Activated CD8-positive, alpha-beta T cell treated with anti-CD3 and anti-CD28 coated beads for 36 hours (primary cell): ENCODE measurements around the gene C1orf159. TPM values are rescaled to one million over a fixed set of nuclear protein-coding genes. Genes with fewer than 3 reads are reported as not detected.

Experiments
- ATAC-seq: fragments of 200-7000 bp; cut with Tn5 transposase; one replicate; pipeline ENCODE4 v1.10.0; 2021; ENCODE audit warnings: mild to moderate bottlenecking, moderate library complexity
- CTCF ChIA-PET: fragments of 350-600 bp; sonication (Branson Sonifier 250); formaldehyde crosslinking; loops from one replicate; lab custom pipeline; 2021; ENCODE audit warnings: antibody characterized with exemption; lab: Charles Lee
- POLR2A ChIA-PET: fragments of 350-600 bp; sonication (Branson Sonifier 250); formaldehyde crosslinking; loops from one replicate; lab custom pipeline; 2021; ENCODE audit warnings: antibody characterized with exemption; lab: Charles Lee
- DNase-seq: peaks from one replicate; pipeline ENCODE4 v3.0.0-alpha.2; 2020
- H3K27ac Mint-ChIP-seq: one replicate; pipeline ENCODE4 v1.8.0; 2021; ENCODE audit warnings: mild to moderate bottlenecking, mixed read lengths
- H3K27me3 Mint-ChIP-seq: one replicate; pipeline ENCODE4 v1.8.0; 2021; ENCODE audit warnings: mixed read lengths
- H3K36me3 Mint-ChIP-seq: one replicate; pipeline ENCODE4 v1.8.0; 2021; ENCODE audit warnings: low read depth, mixed read lengths
- H3K4me1 Mint-ChIP-seq: one replicate; pipeline ENCODE4 v1.8.0; 2021; ENCODE audit warnings: low read depth, mixed read lengths
- H3K4me3 Mint-ChIP-seq: one replicate; pipeline ENCODE4 v1.8.0; 2021; ENCODE audit warnings: mild to moderate bottlenecking, moderate library complexity, mixed read lengths
- H3K9me3 Mint-ChIP-seq: one replicate; pipeline ENCODE4 v1.8.0; 2021; ENCODE audit warnings: mixed read lengths
- intact Hi-C: fragments of 100-400 bp; cut with micrococcal nuclease; formaldehyde crosslinking; loops from one replicate; pipeline ENCODE4 v1.10.0; 2022
- total RNA-seq, 2 experiments: library from RNA; stranded (reverse); gene quantifications; one replicate each; pipeline ENCODE4 v1.2.3, GENCODE V29; 2021
- TF ChIP-seq, protein P1 (sequence below): fragments of 200-600 bp; IDR thresholded peaks from one replicate; pipeline ENCODE4 v1.8.0; 2022; ENCODE audit warnings: antibody characterized with exemption, mild to moderate bottlenecking

Gene C1orf159
- total RNA-seq, 2 experiments from 2014 or later = 17.5 to 20.3 TPM

DNA sequence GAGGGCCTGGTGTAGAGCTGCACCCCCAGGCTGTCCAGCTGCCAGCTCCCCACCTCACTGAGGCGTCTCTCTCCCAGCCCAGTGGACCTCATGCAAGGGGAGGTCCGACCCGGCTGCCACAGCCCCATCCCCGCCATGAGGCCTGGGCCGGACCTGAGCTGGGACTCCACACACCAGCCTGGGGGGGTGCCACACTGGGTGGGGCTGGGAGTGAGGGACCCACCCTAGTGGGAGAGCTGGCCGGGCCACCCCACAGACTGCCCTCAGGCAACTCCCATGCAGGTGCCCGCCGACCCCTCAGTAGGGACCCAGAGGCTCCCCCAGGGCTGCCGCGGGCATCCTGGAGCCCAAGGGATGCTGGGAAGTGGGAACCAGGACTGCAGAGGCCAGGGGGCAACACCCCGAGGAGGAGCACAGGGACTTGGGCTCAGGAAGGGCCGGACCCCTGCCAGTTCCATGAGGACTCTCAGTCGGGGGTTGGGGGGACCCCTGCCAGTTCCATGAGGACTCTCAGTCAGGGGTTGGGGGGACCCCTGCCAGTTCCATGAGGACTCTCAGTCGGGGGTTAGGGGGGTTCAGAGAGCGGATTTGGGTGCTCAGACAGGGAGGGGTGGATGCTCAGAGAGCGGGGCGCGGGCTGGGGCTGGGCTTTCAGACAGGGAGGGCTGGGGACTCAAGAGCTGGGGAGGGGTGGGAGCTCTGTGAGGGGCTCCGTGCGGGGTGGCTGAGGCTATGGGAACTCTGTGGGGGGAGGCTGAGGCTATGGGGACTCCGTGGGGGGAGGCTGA is 40.5 kb downstream of the C1orf159 start:
- CTCF ChIA-PET = interaction anchor here (1.4 kb wide), 1 partner anchor 47 kb away, joined by 5 read pairs; no protein-coding TSS in a partner anchor
- H3K4me3 Mint-ChIP-seq = no peak overlapping the region
- no peak overlapping the region for H3K27ac Mint-ChIP-seq

GRCh38 chr1:1074631-1075147 is 41.2 kb downstream of the C1orf159 start:
- ChIA-PET CTCF (interaction anchor here (1.4 kb wide), 1 partner anchor 48 kb away, joined by 5 read pairs; no protein-coding TSS in a partner anchor), POLR2A (interaction anchor here (1.1 to 1.2 kb wide), 3 partner anchors 10 to 39 kb away, joined by 3 to 6 read pairs (median 3); no protein-coding TSS in a partner anchor)
- Mint-ChIP-seq H3K4me3 (no peak overlapping the region), H3K27me3 (peaks cover 7% of the 10 kb centered on the region), H3K9me3 (no peaks in the 10 kb centered on the region), H3K27ac (no peak overlapping the region), H3K36me3 (no peaks in the 10 kb centered on the region), H3K4me1 (peaks cover 7% of the 10 kb centered on the region)
- ATAC-seq = no peak
- TF ChIP-seq, protein P1, sequence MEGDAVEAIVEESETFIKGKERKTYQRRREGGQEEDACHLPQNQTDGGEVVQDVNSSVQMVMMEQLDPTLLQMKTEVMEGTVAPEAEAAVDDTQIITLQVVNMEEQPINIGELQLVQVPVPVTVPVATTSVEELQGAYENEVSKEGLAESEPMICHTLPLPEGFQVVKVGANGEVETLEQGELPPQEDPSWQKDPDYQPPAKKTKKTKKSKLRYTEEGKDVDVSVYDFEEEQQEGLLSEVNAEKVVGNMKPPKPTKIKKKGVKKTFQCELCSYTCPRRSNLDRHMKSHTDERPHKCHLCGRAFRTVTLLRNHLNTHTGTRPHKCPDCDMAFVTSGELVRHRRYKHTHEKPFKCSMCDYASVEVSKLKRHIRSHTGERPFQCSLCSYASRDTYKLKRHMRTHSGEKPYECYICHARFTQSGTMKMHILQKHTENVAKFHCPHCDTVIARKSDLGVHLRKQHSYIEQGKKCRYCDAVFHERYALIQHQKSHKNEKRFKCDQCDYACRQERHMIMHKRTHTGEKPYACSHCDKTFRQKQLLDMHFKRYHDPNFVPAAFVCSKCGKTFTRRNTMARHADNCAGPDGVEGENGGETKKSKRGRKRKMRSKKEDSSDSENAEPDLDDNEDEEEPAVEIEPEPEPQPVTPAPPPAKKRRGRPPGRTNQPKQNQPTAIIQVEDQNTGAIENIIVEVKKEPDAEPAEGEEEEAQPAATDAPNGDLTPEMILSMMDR = no peak
- intact Hi-C loops = no loop called here
- no peak for DNase-seq

More for the DNA sequence above, 40.5 kb downstream of the C1orf159 start:
- H3K27me3 Mint-ChIP-seq = peaks cover 5% of the 10 kb centered on the region
- TF ChIP-seq, protein P1 = no peak
- intact Hi-C loops = no loop called here
- H3K9me3 Mint-ChIP-seq = no peaks in the 10 kb centered on the region
- H3K36me3 Mint-ChIP-seq = no peaks in the 10 kb centered on the region
- H3K4me1 Mint-ChIP-seq = peaks cover 7% of the 10 kb centered on the region
- no peak for ATAC-seq
- POLR2A ChIA-PET = interaction anchor here (1.1 to 1.2 kb wide), 2 partner anchors 11 to 15 kb away, joined by 3 to 6 read pairs; no protein-coding TSS in a partner anchor
- no peak for DNase-seq

DNA sequence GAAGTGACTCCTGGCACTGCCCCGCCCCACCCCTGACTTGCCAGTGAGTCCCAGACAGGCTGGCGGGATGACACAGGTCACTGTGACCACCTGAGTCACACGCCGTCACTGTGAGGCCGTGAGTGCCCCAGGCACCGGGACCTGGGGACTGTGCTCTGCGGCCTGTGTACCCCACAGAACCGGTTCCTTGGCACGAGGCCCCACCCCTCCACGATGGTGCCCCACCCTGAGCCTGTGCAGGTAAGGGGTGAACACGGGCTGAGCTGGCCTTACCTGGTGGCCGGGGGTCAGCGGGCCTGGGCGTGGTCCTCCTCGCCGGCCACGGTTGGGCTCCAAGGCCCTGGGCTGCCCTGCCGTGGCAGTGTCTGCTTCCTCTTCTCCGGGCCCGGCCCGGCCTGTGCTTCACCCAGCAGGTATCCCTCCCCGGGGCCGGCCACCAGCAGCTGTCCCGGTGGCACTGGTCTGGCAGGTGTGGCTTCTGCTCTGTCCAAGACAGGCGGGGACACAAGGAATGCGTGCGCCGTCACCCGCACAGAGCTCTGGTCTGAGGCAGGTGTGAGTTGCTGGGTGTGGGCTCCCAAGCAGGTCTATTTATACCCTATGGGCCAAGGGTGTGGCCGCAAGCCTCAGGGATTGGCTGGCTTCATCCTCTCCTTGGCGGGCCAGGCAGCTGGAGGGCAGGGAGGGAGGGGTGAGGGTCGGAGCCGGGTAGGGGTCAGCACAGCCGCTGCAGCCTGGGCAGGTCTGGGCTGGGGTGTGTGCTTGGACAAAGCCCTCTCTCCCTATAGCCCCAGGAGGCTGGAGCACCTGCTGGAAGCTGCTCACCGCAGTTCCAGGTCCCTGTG is 41.9 kb downstream of the C1orf159 start, which contains the start of gene RNF223:
Gene RNF223 (minus strand): TSS at position 564 of the 845 bp plus-strand sequence. CDS start 1,740 bp downstream, outside the sequence.
- H3K9me3 Mint-ChIP-seq = no peaks in the 10 kb centered on the region
- ChIA-PET POLR2A (interaction anchor here (1.1 to 2.2 kb wide), 4 partner anchors 9 to 40 kb away, joined by 3 to 6 read pairs (median 4); no protein-coding TSS in a partner anchor), CTCF (interaction anchor here (1.4 kb wide), 1 partner anchor 48 kb away, joined by 5 read pairs; no protein-coding TSS in a partner anchor)
- no peaks in the 10 kb centered on the region for H3K36me3 Mint-ChIP-seq
- ATAC-seq (no peak), DNase-seq (no peak)
- TF ChIP-seq, protein P1 = no peak
- H3K27ac Mint-ChIP-seq = no peak within 1 kb of the TSS
- H3K27me3 Mint-ChIP-seq = peaks cover 7% of the 10 kb centered on the region
- intact Hi-C loops = no loop called here
- H3K4me3 Mint-ChIP-seq = no peak within 1 kb of the TSS
- H3K4me1 Mint-ChIP-seq = peaks cover 2% of the 10 kb centered on the region

- Mint-ChIP-seq H3K4me1 (peaks cover 5% of the 10 kb centered on the region), H3K27me3 (peaks cover 7% of the 10 kb centered on the region), H3K9me3 (no peaks in the 10 kb centered on the region), H3K36me3 (peaks cover 3% of the 10 kb centered on the region), H3K4me3 (no peak overlapping the region), H3K27ac (no peak overlapping the region)
- intact Hi-C loops = no loop called here
- POLR2A ChIA-PET = interaction anchor here (0.9 to 2.2 kb wide), 3 partner anchors 9 to 33 kb away, joined by 3 to 5 read pairs (median 3); no protein-coding TSS in a partner anchor
- DNase-seq = no peak
- ATAC-seq = no peak
- TF ChIP-seq, protein P1 = no peak
- CTCF ChIA-PET = no interaction called here
Observed at GRCh38 chr1:1072849-1073742, 42.8 kb downstream of the C1orf159 start.
